HepG2 (cell line): ENCODE results near the gene ARL5A. TPM values are rescaled to one million over a fixed set of nuclear protein-coding genes. Genes with fewer than 3 reads are reported as not detected.

Source experiments
- ATAC-seq: fragments of 200-7000 bp; cut with Tn5 transposase; 3 replicates; pipeline ENCODE4 v1.9.1; 2020; ENCODE audit warnings: mild to moderate bottlenecking, moderate library complexity
- BruUV-seq: library from RNA; stranded (reverse); fragments of 400-500 nt; replicated peaks from 2 replicates; lab custom pipeline; 2021; lab: Mats Ljungman, UMichigan
- CTCF ChIA-PET: fragments of 300-600 bp; formaldehyde crosslinking; extraction: SDS; loops from one replicate; lab custom pipeline; 2021; ENCODE audit warnings: low total read pairs, inconsistent platforms, low intra/inter-chr PET ratio; lab: Yijun Ruan, JAX
- POLR2A ChIA-PET: fragments of 350-600 bp; sonication (Branson Sonifier 250); formaldehyde crosslinking; loops from one replicate; lab custom pipeline; 2020; ENCODE audit warnings: antibody characterized with exemption, inconsistent platforms; lab: Yijun Ruan, JAX
- DNase-seq: peaks from one replicate; pipeline ENCODE4 v3.0.0-alpha.2; 2015; ENCODE audit warnings: low spot score
- FAIRE-seq: peaks from 3 replicates; lab custom pipeline; 2011; peaks lifted over from hg19 to GRCh38; lab: Jason Lieb, UNC
- H2AFZ ChIP-seq: one replicate; pipeline ENCODE4 v1.6.1; 2011; ENCODE audit warnings: low read length, inconsistent platforms
- H3K27ac ChIP-seq: fragments of 300-600 bp; 3 replicates; pipeline ENCODE4 v1.8.0; 2011; ENCODE audit warnings: mixed run types, mild to moderate bottlenecking, mixed read lengths, low read length, inconsistent platforms; ENCODE audit not compliant: insufficient read depth; ENCODE audit errors: extremely low read length
- H3K27me3 ChIP-seq, 2 experiments: fragments of 200-600 bp in 1 of 2; 2 replicates in 1 of 2; 3 replicates in 1 of 2; pipeline versions ENCODE4 v1.6.0 to v1.8.0; 2011; ENCODE audit warnings: low read length in 2 of 2, mild to moderate bottlenecking in 2 of 2, moderate library complexity in 2 of 2, inconsistent platforms in 1 of 2; ENCODE audit not compliant: insufficient read depth in 2 of 2, control insufficient read depth in 1 of 2
- H3K36me3 ChIP-seq, 2 experiments: fragments of 200-600 bp in 1 of 2; replicated peaks in 1 of 2; 2 replicates in 1 of 2; 3 replicates in 1 of 2; pipeline versions ENCODE4 v1.5.1 to v1.8.0; 2011; ENCODE audit warnings: low read length in 2 of 2, inconsistent platforms in 1 of 2; ENCODE audit not compliant: insufficient read depth in 2 of 2, control insufficient read depth in 1 of 2
- H3K4me1 ChIP-seq: 2 replicates; pipeline ENCODE4 v1.5.1; 2012; ENCODE audit warnings: low read length, inconsistent platforms; ENCODE audit not compliant: insufficient read depth
- H3K4me2 ChIP-seq: 2 replicates; pipeline ENCODE4 v1.6.0; 2011; ENCODE audit warnings: low read depth, low read length, inconsistent platforms
- H3K4me3 ChIP-seq, 3 experiments: fragments of 200-600 bp in 1 of 3; sonication (generic), shearing (Covaris generic) in 1 of 3; replicated peaks in 1 of 3; 2 replicates each; pipeline ENCODE4 v1.5.1; 2011 to 2016; ENCODE audit warnings: low read length in 3 of 3, inconsistent platforms in 2 of 3, low read depth in 2 of 3, mild to moderate bottlenecking in 2 of 3, control low read depth in 1 of 3, mixed read lengths in 1 of 3; ENCODE audit not compliant: insufficient read depth in 1 of 3
- H3K79me2 ChIP-seq: one replicate; pipeline ENCODE4 v1.6.1; 2011; ENCODE audit warnings: low read length, inconsistent platforms; ENCODE audit not compliant: insufficient read depth
- H3K9ac ChIP-seq: 2 replicates; pipeline ENCODE4 v1.6.0; 2011; ENCODE audit warnings: mild to moderate bottlenecking, low read depth, low read length, inconsistent platforms; ENCODE audit not compliant: insufficient read depth
- H3K9me3 ChIP-seq: 2 replicates; pipeline ENCODE4 v1.5.1; 2012; ENCODE audit warnings: mild to moderate bottlenecking, low read length
- H4K20me1 ChIP-seq: 2 replicates; pipeline ENCODE4 v1.6.0; 2011; ENCODE audit warnings: inconsistent platforms, mild to moderate bottlenecking, low read length, moderate library complexity; ENCODE audit not compliant: insufficient read depth
- HDAC1 ChIP-seq: sonication (generic); formaldehyde crosslinking; IDR thresholded peaks from 2 replicates; pipeline ENCODE4 v1.5.1; 2020; ENCODE audit warnings: mild to moderate bottlenecking, missing genetic modification reagents
- KAT2B ChIP-seq: fragments of 150-350 bp; IDR thresholded peaks from 2 replicates; pipeline ENCODE4 v1.6.1; 2014; ENCODE audit warnings: low read depth, low read length, borderline replicate concordance
- MBNL3 ChIP-seq: fragments of 250-450 bp; sonication (Bioruptor Pico); conservative IDR thresholded peaks from 2 replicates; pipeline ENCODE4 v1.8.0; 2022; ENCODE audit warnings: mild to moderate bottlenecking, inconsistent platforms
- MYC ChIP-seq: sonication (generic); formaldehyde crosslinking; IDR thresholded peaks from 2 replicates; pipeline ENCODE4 v1.9.0; 2021; ENCODE audit warnings: missing genetic modification reagents, borderline replicate concordance
- PTBP1 ChIP-seq: fragments of 200-400 bp; formaldehyde crosslinking; IDR thresholded peaks from 2 replicates; pipeline ENCODE4 v1.6.1; 2018; ENCODE audit warnings: low read length, low read depth; ENCODE audit not compliant: poor library complexity, severe bottlenecking
- SKIL ChIP-seq: sonication (generic); formaldehyde crosslinking; IDR thresholded peaks from 2 replicates; pipeline ENCODE4 v1.8.0; 2022; ENCODE audit warnings: missing genetic modification reagents, mild to moderate bottlenecking, moderate library complexity, borderline replicate concordance
- ZKSCAN5 ChIP-seq: sonication (generic); formaldehyde crosslinking; IDR thresholded peaks from 2 replicates; pipeline ENCODE4 v1.5.1; 2020; ENCODE audit warnings: mild to moderate bottlenecking, missing genetic modification reagents
- ZNF510 ChIP-seq: sonication (generic); formaldehyde crosslinking; IDR thresholded peaks from 2 replicates; pipeline ENCODE4 v1.4.0; 2020; ENCODE audit warnings: low read depth, mild to moderate bottlenecking, missing genetic modification reagents
- ZNF713 ChIP-seq: sonication (generic); formaldehyde crosslinking; IDR thresholded peaks from 2 replicates; pipeline ENCODE4 v1.4.0; 2020; ENCODE audit warnings: mild to moderate bottlenecking, missing genetic modification reagents
- WGBS: methylation state at CpG from one replicate; pipeline ENCODE4 v1.1.6; 2017; ENCODE audit warnings: low lambda C conversion rate; 5-methylcytosine and 5-hydroxymethylcytosine counted together
- in situ Hi-C: cut with HindIII; loops from 2 replicates; pipeline ENCODE4 v1.10.0; 2017; ENCODE audit warnings: low pct_unique_long_range_greater_than_20kb; ENCODE audit not compliant: extremely low pct_ligation_motif_present
- intact Hi-C: fragments of 100-400 bp; cut with micrococcal nuclease; formaldehyde crosslinking; loops from one replicate; pipeline ENCODE4 v1.10.0; 2022; ENCODE audit not compliant: unreplicated experiment
- polyA plus RNA-seq, 8 experiments: library from polyadenylated mRNA; depleted of rRNA in 3 of 8; stranded (reverse) in 7 of 8; unstranded in 1 of 8; fragments of >200 nt; fragmentation: Illumina TruSeq in 4 of 8; extraction: Trizol in 4 of 8; gene quantifications; 2 replicates each; pipeline versions ENCODE4 v1.2.1 to v1.2.3, GENCODE V29; 2011 to 2016; ENCODE audit warnings: low read depth in 4 of 8, missing spikeins in 1 of 8, mixed read lengths in 1 of 8; ENCODE audit not compliant: insufficient read depth in 1 of 8
- total RNA-seq, 5 experiments: library from RNA; depleted of rRNA; stranded (reverse); fragments of >200 nt; fragmentation: Illumina TruSeq; extraction: Trizol; gene quantifications; 2 replicates each; pipeline ENCODE4 v1.2.3, GENCODE V29; 2016; ENCODE audit warnings: low read depth in 1 of 5
- TF ChIP-seq, protein P1 (sequence below): sonication (generic); formaldehyde crosslinking; conservative IDR thresholded peaks from 2 replicates; pipeline ENCODE4 v1.4.0; 2020; ENCODE audit warnings: missing genetic modification reagents
- TF ChIP-seq, protein P2 (sequence below): sonication (generic); formaldehyde crosslinking; IDR thresholded peaks from 2 replicates; pipeline ENCODE4 v1.4.0; 2020; ENCODE audit warnings: mild to moderate bottlenecking, missing genetic modification reagents

ARL5A gene
- total and polyA plus RNA-seq, 2 of the 13 experiments (the other 11 are each of a cell fraction or from before 2014, with no cell fraction given) = 47.5 to 149 TPM

GRCh38 chr2:151769606-151770005 lies 58.6 kb downstream of the ARL5A start:
- H4K20me1 ChIP-seq = no peaks in the 10 kb centered on the region
- no peak overlapping the region for H2AFZ ChIP-seq
- ChIA-PET POLR2A (no interaction called here), CTCF (no interaction called here)
- no peak overlapping the region for H3K9ac ChIP-seq
- no peaks in the 10 kb centered on the region for H3K9me3 ChIP-seq
- H3K79me2 ChIP-seq = no peaks in the 10 kb centered on the region
- TF ChIP-seq ZKSCAN5 (CRISPR knock-in tag) = no peak
- no peak overlapping the region for H3K4me3 ChIP-seq
- in situ Hi-C loops (no loop called here), intact Hi-C loops (no loop called here)
- H3K4me1 ChIP-seq = no peaks in the 10 kb centered on the region
- H3K27me3 ChIP-seq = no peaks in the 10 kb centered on the region
- ATAC-seq = no peak
- BruUV-seq = no TSS peak
- H3K36me3 ChIP-seq = no peaks in the 10 kb centered on the region
- no peak overlapping the region for H3K27ac ChIP-seq
- DNase-seq = no peak
- FAIRE-seq = no peak
- no peak overlapping the region for H3K4me2 ChIP-seq
- 74% methylated on average over 1 of the region's 1 CpG for WGBS

GRCh38 chr2:151767536-151767935 lies 60.7 kb downstream of the ARL5A start:
- ATAC-seq = no peak
- TF ChIP-seq, protein P1, sequence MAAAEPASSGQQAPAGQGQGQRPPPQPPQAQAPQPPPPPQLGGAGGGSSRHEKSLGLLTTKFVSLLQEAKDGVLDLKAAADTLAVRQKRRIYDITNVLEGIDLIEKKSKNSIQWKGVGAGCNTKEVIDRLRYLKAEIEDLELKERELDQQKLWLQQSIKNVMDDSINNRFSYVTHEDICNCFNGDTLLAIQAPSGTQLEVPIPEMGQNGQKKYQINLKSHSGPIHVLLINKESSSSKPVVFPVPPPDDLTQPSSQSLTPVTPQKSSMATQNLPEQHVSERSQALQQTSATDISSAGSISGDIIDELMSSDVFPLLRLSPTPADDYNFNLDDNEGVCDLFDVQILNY (CRISPR knock-in tag) = no peak
- TF ChIP-seq HDAC1 (CRISPR knock-in tag) (no peak), ZNF713 (CRISPR knock-in tag) (no peak), ZNF510 (no peak), PTBP1 (no peak), MBNL3 (CRISPR knock-in tag) (no peak), MYC (no peak), SKIL (CRISPR knock-in tag) (no peak), KAT2B (no peak)
- TF ChIP-seq, protein P2, sequence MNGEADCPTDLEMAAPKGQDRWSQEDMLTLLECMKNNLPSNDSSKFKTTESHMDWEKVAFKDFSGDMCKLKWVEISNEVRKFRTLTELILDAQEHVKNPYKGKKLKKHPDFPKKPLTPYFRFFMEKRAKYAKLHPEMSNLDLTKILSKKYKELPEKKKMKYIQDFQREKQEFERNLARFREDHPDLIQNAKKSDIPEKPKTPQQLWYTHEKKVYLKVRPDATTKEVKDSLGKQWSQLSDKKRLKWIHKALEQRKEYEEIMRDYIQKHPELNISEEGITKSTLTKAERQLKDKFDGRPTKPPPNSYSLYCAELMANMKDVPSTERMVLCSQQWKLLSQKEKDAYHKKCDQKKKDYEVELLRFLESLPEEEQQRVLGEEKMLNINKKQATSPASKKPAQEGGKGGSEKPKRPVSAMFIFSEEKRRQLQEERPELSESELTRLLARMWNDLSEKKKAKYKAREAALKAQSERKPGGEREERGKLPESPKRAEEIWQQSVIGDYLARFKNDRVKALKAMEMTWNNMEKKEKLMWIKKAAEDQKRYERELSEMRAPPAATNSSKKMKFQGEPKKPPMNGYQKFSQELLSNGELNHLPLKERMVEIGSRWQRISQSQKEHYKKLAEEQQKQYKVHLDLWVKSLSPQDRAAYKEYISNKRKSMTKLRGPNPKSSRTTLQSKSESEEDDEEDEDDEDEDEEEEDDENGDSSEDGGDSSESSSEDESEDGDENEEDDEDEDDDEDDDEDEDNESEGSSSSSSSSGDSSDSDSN = no peak

More at GRCh38 chr2:151767536-151767935, 60.7 kb downstream of the ARL5A start:
- Histone ChIP-seq H2AFZ (no peak overlapping the region), H3K4me3 (no peak overlapping the region), H3K9me3 (no peaks in the 10 kb centered on the region), H3K27me3 (no peaks in the 10 kb centered on the region), H4K20me1 (no peaks in the 10 kb centered on the region), H3K27ac (no peak overlapping the region), H3K36me3 (no peaks in the 10 kb centered on the region), H3K4me2 (no peak overlapping the region), H3K9ac (no peak overlapping the region), H3K79me2 (no peaks in the 10 kb centered on the region), H3K4me1 (no peaks in the 10 kb centered on the region)
- in situ Hi-C loops = no loop called here
- POLR2A ChIA-PET = no interaction called here
- CTCF ChIA-PET = no interaction called here
- WGBS = 36% methylated on average over 2 of the region's 2 CpGs
- no TSS peak for BruUV-seq
- DNase-seq (no peak), FAIRE-seq (no peak)
- intact Hi-C loops = no loop called here
